H9 (cell line): ENCODE measurements around the gene OR10H4. TPM values are rescaled to one million over a fixed set of nuclear protein-coding genes. Genes with fewer than 3 reads are reported as not detected.

ENCODE experiments used
- DNase-seq: peaks from one replicate; pipeline ENCODE4 v3.0.0-alpha.2; 2017
- H2AFZ ChIP-seq: one replicate; pipeline ENCODE4 v1.6.1; 2013; ENCODE audit warnings: mild to moderate bottlenecking, low read length, control low read depth, moderate library complexity
- H2AK5ac ChIP-seq: 2 replicates; pipeline ENCODE4 v1.6.1; 2013; ENCODE audit warnings: low read length, control low read depth, mixed read lengths; ENCODE audit not compliant: insufficient read length
- H2BK120ac ChIP-seq: one replicate; pipeline ENCODE4 v1.6.1; 2013; ENCODE audit warnings: low read depth, mild to moderate bottlenecking, low read length, control low read depth, inconsistent platforms; ENCODE audit not compliant: poor library complexity, severe bottlenecking
- H2BK12ac ChIP-seq: 2 replicates; pipeline ENCODE4 v1.6.1; 2013; ENCODE audit warnings: low read length, control low read depth, mixed read lengths, low read depth; ENCODE audit not compliant: insufficient read length
- H2BK15ac ChIP-seq: 2 replicates; pipeline ENCODE4 v1.6.1; 2013; ENCODE audit warnings: low read depth, low read length, control low read depth
- H2BK20ac ChIP-seq: one replicate; pipeline ENCODE4 v1.6.1; 2013; ENCODE audit warnings: low read depth, mild to moderate bottlenecking, low read length, control low read depth, inconsistent platforms; ENCODE audit not compliant: poor library complexity, severe bottlenecking
- H2BK5ac ChIP-seq: 2 replicates; pipeline ENCODE4 v1.6.1; 2013; ENCODE audit warnings: low read length, control low read depth, mixed read lengths; ENCODE audit not compliant: insufficient read length
- H3K14ac ChIP-seq: 2 replicates; pipeline ENCODE4 v1.6.1; 2013; ENCODE audit warnings: low read length, control low read depth; ENCODE audit not compliant: insufficient read depth
- H3K18ac ChIP-seq: 2 replicates; pipeline ENCODE4 v1.6.1; 2013; ENCODE audit warnings: low read depth, mild to moderate bottlenecking, mixed read lengths, low read length, control low read depth; ENCODE audit not compliant: insufficient read length
- H3K23ac ChIP-seq: 2 replicates; pipeline ENCODE4 v1.6.1; 2013; ENCODE audit warnings: low read length, control low read depth, mixed read lengths, low read depth; ENCODE audit not compliant: insufficient read length
- H3K23me2 ChIP-seq: 2 replicates; pipeline ENCODE4 v1.6.1; 2013; ENCODE audit warnings: low read depth, mild to moderate bottlenecking, mixed read lengths, low read length, control low read depth; ENCODE audit not compliant: insufficient read length, poor library complexity, severe bottlenecking
- H3K27ac ChIP-seq: 2 replicates; pipeline ENCODE4 v1.5.1; 2013; ENCODE audit warnings: low read length, control low read depth, mixed read lengths, low read depth; ENCODE audit not compliant: insufficient read length
- H3K27me3 ChIP-seq: 2 replicates; pipeline ENCODE4 v1.6.1; 2013; ENCODE audit warnings: low read length, control low read depth, inconsistent platforms; ENCODE audit not compliant: insufficient read depth
- H3K4ac ChIP-seq: 2 replicates; pipeline ENCODE4 v1.6.1; 2013; ENCODE audit warnings: low read depth, mild to moderate bottlenecking, control low read depth, inconsistent platforms, low read length, moderate library complexity
- H3K4me1 ChIP-seq: 2 replicates; pipeline ENCODE4 v1.6.1; 2013; ENCODE audit warnings: low read length, control low read depth, inconsistent platforms; ENCODE audit not compliant: insufficient read depth
- H3K4me2 ChIP-seq: 2 replicates; pipeline ENCODE4 v1.6.1; 2013; ENCODE audit warnings: low read length, control low read depth, mixed read lengths; ENCODE audit not compliant: insufficient read length, insufficient read depth
- H3K56ac ChIP-seq: 2 replicates; pipeline ENCODE4 v1.6.1; 2013; ENCODE audit warnings: low read depth, mild to moderate bottlenecking, mixed read lengths, low read length, control low read depth; ENCODE audit not compliant: insufficient read length
- H3K79me1 ChIP-seq: 2 replicates; pipeline ENCODE4 v1.6.1; 2013; ENCODE audit warnings: low read depth, mild to moderate bottlenecking, moderate library complexity, low read length, control low read depth, inconsistent platforms; ENCODE audit not compliant: insufficient read depth, poor library complexity, severe bottlenecking
- H3K79me2 ChIP-seq: 2 replicates; pipeline ENCODE4 v1.6.1; 2013; ENCODE audit warnings: low read length, control low read depth, inconsistent platforms; ENCODE audit not compliant: insufficient read depth
- H3K9ac ChIP-seq: 2 replicates; pipeline ENCODE4 v1.6.1; 2013; ENCODE audit warnings: low read length, control low read depth, mixed read lengths; ENCODE audit not compliant: insufficient read length; ENCODE audit errors: extremely low read depth
- H3K9me3 ChIP-seq: one replicate; pipeline ENCODE4 v1.6.1; 2013; ENCODE audit warnings: low read depth, low read length, inconsistent platforms; ENCODE audit not compliant: control insufficient read depth
- H3T11ph ChIP-seq: one replicate; pipeline ENCODE4 v1.6.1; 2013; ENCODE audit warnings: mild to moderate bottlenecking, low read length, control low read depth, inconsistent platforms
- H4K20me1 ChIP-seq: one replicate; pipeline ENCODE4 v1.6.1; 2013; ENCODE audit not compliant: control insufficient read depth, insufficient read length, insufficient read depth
- H4K5ac ChIP-seq: 2 replicates; pipeline ENCODE4 v1.6.1; 2013; ENCODE audit warnings: low read depth, mild to moderate bottlenecking, mixed read lengths, low read length, control low read depth; ENCODE audit not compliant: insufficient read length
- H4K8ac ChIP-seq: replicated peaks from 2 replicates; pipeline ENCODE4 v1.6.1; 2013; ENCODE audit warnings: low read length, control low read depth, mixed read lengths, low read depth; ENCODE audit not compliant: insufficient read length
- H4K91ac ChIP-seq: 2 replicates; pipeline ENCODE4 v1.6.1; 2013; ENCODE audit warnings: low read depth, mild to moderate bottlenecking, moderate library complexity, mixed read lengths, low read length, control low read depth; ENCODE audit not compliant: insufficient read length
- H3K27ac Mint-ChIP-seq, 3 experiments: 2 replicates in 2 of 3; 3 replicates in 1 of 3; pipeline ENCODE4 v1.8.0; 2020 to 2021; ENCODE audit warnings: mixed read lengths in 3 of 3, mild to moderate bottlenecking in 1 of 3, moderate library complexity in 1 of 3
- H3K27me3 Mint-ChIP-seq: 2 replicates; pipeline ENCODE4 v1.8.0; 2021; ENCODE audit warnings: low read depth, mild to moderate bottlenecking, moderate library complexity, mixed read lengths
- H3K36me3 Mint-ChIP-seq, 3 experiments: 2 replicates in 2 of 3; 3 replicates in 1 of 3; pipeline ENCODE4 v1.8.0; 2020 to 2021; ENCODE audit warnings: low read depth in 3 of 3, mixed read lengths in 3 of 3; ENCODE audit not compliant: insufficient read depth in 1 of 3
- H3K4me1 Mint-ChIP-seq, 2 experiments: 2 replicates each; pipeline ENCODE4 v1.8.0; 2020; ENCODE audit warnings: mixed read lengths in 2 of 2
- H3K4me3 Mint-ChIP-seq, 2 experiments: 2 replicates in 1 of 2; 3 replicates in 1 of 2; pipeline ENCODE4 v1.8.0; 2020 to 2021; ENCODE audit warnings: mild to moderate bottlenecking in 2 of 2, mixed read lengths in 2 of 2, moderate library complexity in 1 of 2
- H3K9me3 Mint-ChIP-seq, 2 experiments: 2 replicates in 1 of 2; 3 replicates in 1 of 2; pipeline ENCODE4 v1.8.0; 2020; ENCODE audit warnings: mild to moderate bottlenecking in 2 of 2, mixed read lengths in 2 of 2, moderate library complexity in 1 of 2
- WGBS: extraction: QIAGEN DNeasy Blood & Tissue Kit; methylation state at CpG from one replicate; pipeline ENCODE4 v1.1.7; 2013; ENCODE audit warnings: missing lambda C conversion rate, low lambda C conversion rate, mixed read lengths; ENCODE audit not compliant: insufficient read length; ENCODE audit errors: extremely low coverage; 5-methylcytosine and 5-hydroxymethylcytosine counted together
- total RNA-seq: library from RNA; stranded (reverse); gene quantifications from 2 replicates; pipeline ENCODE4 v1.2.1, GENCODE V29; 2021
- TF ChIP-seq, protein P1 (sequence below): fragments of 200-600 bp; sonication (generic); conservative IDR thresholded peaks from 3 replicates; pipeline ENCODE4 v1.8.0; 2021; ENCODE audit warnings: antibody characterized with exemption, mild to moderate bottlenecking

The OR10H4 gene
- total RNA-seq, 1 experiment from 2014 or later, result not detected

DNA sequence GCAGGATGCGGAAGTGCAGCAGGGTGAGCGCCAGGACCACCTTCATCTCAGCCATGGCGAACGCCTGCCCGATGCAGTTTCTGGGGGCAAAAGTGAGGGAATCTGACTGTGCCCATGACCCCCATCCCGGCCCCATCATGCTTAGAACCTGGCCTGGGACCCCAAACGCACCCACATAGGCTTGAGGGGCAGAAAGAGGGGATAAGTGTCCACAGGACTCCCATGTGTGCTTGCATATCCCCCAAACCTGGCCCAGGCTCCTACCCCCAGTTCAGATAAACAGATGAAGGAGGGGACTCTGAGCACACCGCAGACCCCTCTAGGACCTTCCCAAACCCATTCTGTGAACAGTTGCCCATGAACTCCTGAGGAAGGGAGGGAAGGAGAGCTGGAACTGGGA is 35.0 kb upstream of the OR10H4 start:
- no peaks in the 10 kb centered on the region for H3K4me1 ChIP-seq
- H3K14ac ChIP-seq, result no peak overlapping the region
- no peak overlapping the region for H4K8ac ChIP-seq
- H4K5ac ChIP-seq, result no peak overlapping the region
- no peaks in the 10 kb centered on the region for H3K79me1 ChIP-seq
- no peak overlapping the region for H2BK120ac ChIP-seq
- H3K4me2 ChIP-seq, result no peak overlapping the region
- no peak overlapping the region for H2BK20ac ChIP-seq
- H2BK15ac ChIP-seq, result no peak overlapping the region
- no peak overlapping the region for H3K4ac ChIP-seq
- no peak overlapping the region for H3K56ac ChIP-seq
- Mint-ChIP-seq H3K9me3 (peaks cover 85 to 90% of the 10 kb centered on the region in 2 experiments), H3K27ac (no peak overlapping the region), H3K4me1 (no peaks in the 10 kb centered on the region), H3K27me3 (peaks cover 3% of the 10 kb centered on the region; the same call in 1 of the 2 replicates), H3K36me3 (peaks cover 0 to 25% (median 2%) of the 10 kb centered on the region in 3 experiments; a peak in 5 of 7 replicates), H3K4me3 (no peak overlapping the region)
- H2AFZ ChIP-seq, result no peak overlapping the region
- no peak overlapping the region for H3T11ph ChIP-seq
- H4K91ac ChIP-seq, result no peak overlapping the region
- TF ChIP-seq, protein P1, sequence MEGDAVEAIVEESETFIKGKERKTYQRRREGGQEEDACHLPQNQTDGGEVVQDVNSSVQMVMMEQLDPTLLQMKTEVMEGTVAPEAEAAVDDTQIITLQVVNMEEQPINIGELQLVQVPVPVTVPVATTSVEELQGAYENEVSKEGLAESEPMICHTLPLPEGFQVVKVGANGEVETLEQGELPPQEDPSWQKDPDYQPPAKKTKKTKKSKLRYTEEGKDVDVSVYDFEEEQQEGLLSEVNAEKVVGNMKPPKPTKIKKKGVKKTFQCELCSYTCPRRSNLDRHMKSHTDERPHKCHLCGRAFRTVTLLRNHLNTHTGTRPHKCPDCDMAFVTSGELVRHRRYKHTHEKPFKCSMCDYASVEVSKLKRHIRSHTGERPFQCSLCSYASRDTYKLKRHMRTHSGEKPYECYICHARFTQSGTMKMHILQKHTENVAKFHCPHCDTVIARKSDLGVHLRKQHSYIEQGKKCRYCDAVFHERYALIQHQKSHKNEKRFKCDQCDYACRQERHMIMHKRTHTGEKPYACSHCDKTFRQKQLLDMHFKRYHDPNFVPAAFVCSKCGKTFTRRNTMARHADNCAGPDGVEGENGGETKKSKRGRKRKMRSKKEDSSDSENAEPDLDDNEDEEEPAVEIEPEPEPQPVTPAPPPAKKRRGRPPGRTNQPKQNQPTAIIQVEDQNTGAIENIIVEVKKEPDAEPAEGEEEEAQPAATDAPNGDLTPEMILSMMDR, result no peak
- peaks cover 61% of the 10 kb centered on the region for H3K9me3 ChIP-seq
- H3K27ac ChIP-seq, result no peak overlapping the region
- H2AK5ac ChIP-seq, result no peak overlapping the region
- H4K20me1 ChIP-seq, result no peaks in the 10 kb centered on the region
- H3K18ac ChIP-seq, result no peak overlapping the region
- DNase-seq, result no peak
- no peaks in the 10 kb centered on the region for H3K23me2 ChIP-seq
- no peaks in the 10 kb centered on the region for H3K27me3 ChIP-seq
- no CpG with 5 or more reads among the region's 8 CpGs for WGBS
- no peak overlapping the region for H3K9ac ChIP-seq
- no peak overlapping the region for H2BK5ac ChIP-seq
- H3K79me2 ChIP-seq, result no peaks in the 10 kb centered on the region
- H3K23ac ChIP-seq, result no peak overlapping the region
- H2BK12ac ChIP-seq, result no peak overlapping the region
